Neuronal stem cell (in vitro differentiated cells): ENCODE measurements around the gene ALPK3.
A peak's percentile ranks its signal among the peaks of the same experiment; 100 is the strongest.

Experiments
- DNase-seq: peaks from one replicate; pipeline ENCODE4 v3.0.0-alpha.2; 2013; ENCODE audit warnings: low spot score
- H2AFZ ChIP-seq: one replicate; pipeline ENCODE4 v1.6.1; 2013; ENCODE audit warnings: mild to moderate bottlenecking, low read length, inconsistent platforms
- H2AK5ac ChIP-seq: 2 replicates; pipeline ENCODE4 v1.6.1; 2013; ENCODE audit warnings: low read depth, mild to moderate bottlenecking, inconsistent platforms, low read length, moderate library complexity, mixed read lengths
- H2BK120ac ChIP-seq: 2 replicates; pipeline ENCODE4 v1.6.1; 2013; ENCODE audit warnings: low read depth, mild to moderate bottlenecking, inconsistent platforms, low read length, moderate library complexity, mixed read lengths
- H2BK12ac ChIP-seq: one replicate; pipeline ENCODE4 v1.6.1; 2013; ENCODE audit warnings: low read length, inconsistent platforms
- H2BK15ac ChIP-seq: 2 replicates; pipeline ENCODE4 v1.6.1; 2013; ENCODE audit warnings: mild to moderate bottlenecking, low read length, inconsistent platforms, mixed read lengths
- H2BK5ac ChIP-seq: one replicate; pipeline ENCODE4 v1.6.1; 2013; ENCODE audit warnings: inconsistent platforms, mild to moderate bottlenecking, low read length, moderate library complexity
- H3K14ac ChIP-seq: one replicate; pipeline ENCODE4 v1.6.1; 2013; ENCODE audit warnings: low read length, inconsistent platforms
- H3K18ac ChIP-seq: 2 replicates; pipeline ENCODE4 v1.6.1; 2013; ENCODE audit warnings: low read length, inconsistent platforms
- H3K23ac ChIP-seq: 2 replicates; pipeline ENCODE4 v1.6.1; 2013; ENCODE audit warnings: low read depth, mild to moderate bottlenecking, mixed read lengths, low read length, inconsistent platforms; ENCODE audit not compliant: poor library complexity
- H3K27ac ChIP-seq: replicated peaks from 3 replicates; pipeline ENCODE4 v1.5.1; 2013; ENCODE audit warnings: low read length, inconsistent platforms
- H3K27me3 ChIP-seq, 3 experiments: 2 replicates each; pipeline ENCODE4 v1.6.1; 2013; ENCODE audit warnings: low read length in 3 of 3, mild to moderate bottlenecking in 2 of 3, inconsistent platforms in 1 of 3, low read depth in 1 of 3, mixed read lengths in 1 of 3, moderate library complexity in 1 of 3; ENCODE audit not compliant: control insufficient read depth in 3 of 3, insufficient read depth in 3 of 3
- H3K36me3 ChIP-seq, 2 donors: replicated peaks in 1 of 2; 2 replicates each; pipeline ENCODE4 v1.6.1; 2013; ENCODE audit warnings: low read length in 2 of 2; ENCODE audit not compliant: control insufficient read depth in 2 of 2, insufficient read depth in 2 of 2
- H3K4ac ChIP-seq: 2 replicates; pipeline ENCODE4 v1.6.1; 2013; ENCODE audit warnings: inconsistent platforms, mild to moderate bottlenecking, low read length, moderate library complexity
- H3K4me1 ChIP-seq, 2 donors: 1 replicate in 1 of 2; 2 replicates in 1 of 2; pipeline ENCODE4 v1.6.1; 2013; ENCODE audit warnings: low read length in 2 of 2, low read depth in 1 of 2; ENCODE audit not compliant: control insufficient read depth in 2 of 2, insufficient read depth in 1 of 2
- H3K4me2 ChIP-seq: one replicate; pipeline ENCODE4 v1.6.1; 2013; ENCODE audit warnings: mild to moderate bottlenecking, low read length, inconsistent platforms; ENCODE audit not compliant: insufficient read depth, poor library complexity, severe bottlenecking
- H3K4me3 ChIP-seq, 2 donors: 2 replicates each; pipeline ENCODE4 v1.5.1; 2013; ENCODE audit warnings: low read length in 2 of 2, mild to moderate bottlenecking in 2 of 2, inconsistent platforms in 1 of 2, moderate library complexity in 1 of 2
- H3K79me1 ChIP-seq: one replicate; pipeline ENCODE4 v1.6.1; 2013; ENCODE audit warnings: low read depth, mild to moderate bottlenecking, inconsistent platforms, low read length, moderate library complexity
- H3K9ac ChIP-seq: one replicate; pipeline ENCODE4 v1.6.1; 2013; ENCODE audit warnings: mild to moderate bottlenecking, low read depth, low read length, inconsistent platforms; ENCODE audit not compliant: poor library complexity
- H3K9me3 ChIP-seq, 2 donors: replicated peaks in 1 of 2; 2 replicates each; pipeline versions ENCODE3 to v1.6.1; 2013; ENCODE audit warnings: low read length in 2 of 2, mild to moderate bottlenecking in 2 of 2, inconsistent platforms in 1 of 2, low read depth in 1 of 2, mixed read lengths in 1 of 2, moderate library complexity in 1 of 2; ENCODE audit not compliant: control insufficient read depth in 2 of 2, insufficient read depth in 1 of 2
- H4K8ac ChIP-seq: one replicate; pipeline ENCODE4 v1.6.1; 2013; ENCODE audit warnings: low read depth, mild to moderate bottlenecking, inconsistent platforms, low read length, moderate library complexity
- H4K91ac ChIP-seq: one replicate; pipeline ENCODE4 v1.6.1; 2013; ENCODE audit warnings: low read length, low read depth, mild to moderate bottlenecking, inconsistent platforms; ENCODE audit not compliant: poor library complexity
- WGBS, 2 donors: extraction: QIAGEN DNeasy Blood & Tissue Kit; methylation state at CpG; one replicate each; pipeline ENCODE4 v1.1.7; 2013; ENCODE audit warnings: missing lambda C conversion rate in 2 of 2, mixed read lengths in 1 of 2; ENCODE audit not compliant: insufficient read length in 2 of 2, insufficient replicate concordance in 1 of 2; ENCODE audit errors: extremely low coverage in 2 of 2; 5-methylcytosine and 5-hydroxymethylcytosine counted together

Gene ALPK3

GRCh38 chr15:84885801-84886200, 68.6 kb downstream of the ALPK3 start:
- Histone ChIP-seq H3K4ac (no peak overlapping the region), H3K36me3 (no peaks in the 10 kb centered on the region), H2BK120ac (no peak overlapping the region), H3K27ac (no peak overlapping the region), H3K4me3 (no peak overlapping the region), H3K79me1 (no peaks in the 10 kb centered on the region), H3K9ac (no peak overlapping the region), H2BK12ac (no peak overlapping the region), H4K8ac (no peak overlapping the region), H3K4me1 (peaks cover 0 to 2% of the 10 kb centered on the region in 2 donors), H3K4me2 (no peak overlapping the region), H3K9me3 (no peaks in the 10 kb centered on the region), H3K18ac (no peak overlapping the region), H2BK15ac (no peak overlapping the region), H4K91ac (no peak overlapping the region), H3K23ac (no peak overlapping the region), H2AK5ac (no peak overlapping the region), H2AFZ (no peak overlapping the region), H3K14ac (no peak overlapping the region), H3K27me3 (peaks cover 0 to 18% (median 0%) of the 10 kb centered on the region in 3 experiments), H2BK5ac (no peak overlapping the region)
- no peak for DNase-seq
- WGBS, 2 donors, result no CpG with 5 or more reads among the region's 7 CpGs

GRCh38 chr15:84886211-84886983, 69.2 kb downstream of the ALPK3 start:
- H2BK12ac ChIP-seq, result no peak overlapping the region
- H3K4ac ChIP-seq, result no peak overlapping the region
- no peak overlapping the region for H3K9ac ChIP-seq
- no peak overlapping the region for H4K8ac ChIP-seq
- no peak overlapping the region for H2AFZ ChIP-seq
- no peak overlapping the region for H2BK15ac ChIP-seq
- no peaks in the 10 kb centered on the region for H3K9me3 ChIP-seq
- H3K23ac ChIP-seq, result no peak overlapping the region
- peak overlapping the region; percentile 5 for H2AK5ac ChIP-seq
- H3K4me3 ChIP-seq, result no peak overlapping the region
- no peak overlapping the region for H3K4me2 ChIP-seq
- peaks cover 0 to 18% (median 0%) of the 10 kb centered on the region in 3 experiments for H3K27me3 ChIP-seq
- H3K18ac ChIP-seq, result no peak overlapping the region
- no peaks in the 10 kb centered on the region for H3K79me1 ChIP-seq
- H2BK120ac ChIP-seq, result peak overlapping the region; percentile 82
- H3K4me1 ChIP-seq, result peaks cover 0 to 2% of the 10 kb centered on the region in 2 donors
- H2BK5ac ChIP-seq, result no peak overlapping the region
- H3K27ac ChIP-seq, result no peak overlapping the region
- H3K36me3 ChIP-seq, result no peaks in the 10 kb centered on the region
- WGBS, 2 donors, result no CpG with 5 or more reads among the region's 14 CpGs
- no peak overlapping the region for H3K14ac ChIP-seq
- H4K91ac ChIP-seq, result no peak overlapping the region
- DNase-seq, result no peak

- no peak overlapping the region for H2BK120ac ChIP-seq
- no peak for DNase-seq
- peaks cover 0 to 18% (median 0%) of the 10 kb centered on the region in 3 experiments for H3K27me3 ChIP-seq
- H2BK15ac ChIP-seq, result no peak overlapping the region
- H3K79me1 ChIP-seq, result no peaks in the 10 kb centered on the region
- H3K18ac ChIP-seq, result no peak overlapping the region
- no peak overlapping the region for H2AK5ac ChIP-seq
- H3K36me3 ChIP-seq, result no peaks in the 10 kb centered on the region
- H2BK5ac ChIP-seq, result no peak overlapping the region
- no peak overlapping the region for H4K91ac ChIP-seq
- H3K9ac ChIP-seq, result no peak overlapping the region
- H3K27ac ChIP-seq, result no peak overlapping the region
- H3K23ac ChIP-seq, result no peak overlapping the region
- no peaks in the 10 kb centered on the region for H3K9me3 ChIP-seq
- WGBS, 2 donors, result no CpG with 5 or more reads among the region's 1 CpG
- H3K4me2 ChIP-seq, result no peak overlapping the region
- no peak overlapping the region for H3K14ac ChIP-seq
- H3K4ac ChIP-seq, result no peak overlapping the region
- H2AFZ ChIP-seq, result no peak overlapping the region
- peaks cover 0 to 2% of the 10 kb centered on the region in 2 donors for H3K4me1 ChIP-seq
- no peak overlapping the region for H3K4me3 ChIP-seq
- no peak overlapping the region for H2BK12ac ChIP-seq
- no peak overlapping the region for H4K8ac ChIP-seq
Measured at GRCh38 chr15:84886984-84887299, 69.8 kb downstream of the ALPK3 start.

GRCh38 chr15:84887938-84888337, 70.8 kb downstream of the ALPK3 start:
- WGBS, 2 donors, result no CpG with 5 or more reads among the region's 4 CpGs

More at GRCh38 chr15:84887938-84888337, 70.8 kb downstream of the ALPK3 start:
- Histone ChIP-seq H3K79me1 (no peaks in the 10 kb centered on the region), H3K4me1 (peaks cover 0 to 2% of the 10 kb centered on the region in 2 donors), H3K14ac (peak overlapping the region; percentile 25), H4K8ac (no peak overlapping the region), H3K9me3 (no peaks in the 10 kb centered on the region), H2BK15ac (no peak overlapping the region), H3K36me3 (no peaks in the 10 kb centered on the region), H2BK5ac (no peak overlapping the region), H3K4me3 (no peak overlapping the region), H3K18ac (peak overlapping the region; percentile 7), H2BK12ac (no peak overlapping the region), H3K27me3 (peaks cover 0 to 18% (median 0%) of the 10 kb centered on the region in 3 experiments), H3K23ac (no peak overlapping the region), H2AFZ (no peak overlapping the region), H4K91ac (no peak overlapping the region), H3K9ac (no peak overlapping the region), H3K4me2 (no peak overlapping the region), H3K4ac (no peak overlapping the region), H3K27ac (no peak overlapping the region), H2BK120ac (no peak overlapping the region), H2AK5ac (no peak overlapping the region)
- no peak for DNase-seq
